ENCODE measurements around the gene SORCS2. TPM values are rescaled to one million over a fixed set of nuclear protein-coding genes. Genes with fewer than 3 reads are reported as not detected.
A peak's percentile ranks its signal among the peaks of the same experiment; 100 is the strongest.

The SORCS2 gene
- total RNA-seq, 1 donor from 2014 or later, result 3.0 TPM

- no peak for DNase-seq (ENCODE audit: extremely low spot score, unreplicated experiment)
- TF ChIP-seq CTCF (IDR thresholded peaks at IDR 0.05), result no peak
- H3K27ac Mint-ChIP-seq (ENCODE audit: unreplicated experiment), result peak overlapping the region; percentile 53
Measured at GRCh38 chr4:7760228-7760627, 567.9 kb downstream of the SORCS2 start.

GRCh38 chr4:7760706-7761105, 568.4 kb downstream of the SORCS2 start:
- H3K4me1 Mint-ChIP-seq (ENCODE audit: unreplicated experiment), result peaks cover 5% of the 10 kb centered on the region
- TF ChIP-seq CTCF (IDR thresholded peaks at IDR 0.05), result no peak
- no peak overlapping the region for H3K27ac Mint-ChIP-seq (ENCODE audit: unreplicated experiment)
- H3K9me3 Mint-ChIP-seq (ENCODE audit: unreplicated experiment), result no peaks in the 10 kb centered on the region
- no peak overlapping the region for H3K4me3 Mint-ChIP-seq (ENCODE audit: unreplicated experiment)
- H3K27me3 Mint-ChIP-seq (ENCODE audit: unreplicated experiment), result no peaks in the 10 kb centered on the region
- peaks cover 17% of the 10 kb centered on the region for H3K36me3 Mint-ChIP-seq (ENCODE audit: unreplicated experiment)
- DNase-seq (ENCODE audit: extremely low spot score, unreplicated experiment), result no peak

More at GRCh38 chr4:7760228-7760627, 567.9 kb downstream of the SORCS2 start:
- Mint-ChIP-seq H3K4me1 (ENCODE audit: unreplicated experiment) (peaks cover 5% of the 10 kb centered on the region), H3K27me3 (ENCODE audit: unreplicated experiment) (no peaks in the 10 kb centered on the region), H3K4me3 (ENCODE audit: unreplicated experiment) (no peak overlapping the region), H3K36me3 (ENCODE audit: unreplicated experiment) (peaks cover 17% of the 10 kb centered on the region), H3K9me3 (ENCODE audit: unreplicated experiment) (no peaks in the 10 kb centered on the region)

- TF ChIP-seq CTCF (IDR thresholded peaks at IDR 0.05), result no peak
- Mint-ChIP-seq H3K36me3 (ENCODE audit: unreplicated experiment) (peaks cover 17% of the 10 kb centered on the region), H3K27me3 (ENCODE audit: unreplicated experiment) (no peaks in the 10 kb centered on the region), H3K9me3 (ENCODE audit: unreplicated experiment) (no peaks in the 10 kb centered on the region), H3K27ac (ENCODE audit: unreplicated experiment) (no peak overlapping the region), H3K4me1 (ENCODE audit: unreplicated experiment) (peaks cover 5% of the 10 kb centered on the region), H3K4me3 (ENCODE audit: unreplicated experiment) (no peak overlapping the region)
- no peak for DNase-seq (ENCODE audit: extremely low spot score, unreplicated experiment)
Measured at GRCh38 chr4:7761312-7761711, 569.0 kb downstream of the SORCS2 start.

- Mint-ChIP-seq H3K4me3 (ENCODE audit: unreplicated experiment) (no peak overlapping the region), H3K27me3 (ENCODE audit: unreplicated experiment) (no peaks in the 10 kb centered on the region), H3K4me1 (ENCODE audit: unreplicated experiment) (peaks cover 5% of the 10 kb centered on the region), H3K36me3 (ENCODE audit: unreplicated experiment) (peaks cover 19% of the 10 kb centered on the region), H3K27ac (ENCODE audit: unreplicated experiment) (peak overlapping the region; percentile 56), H3K9me3 (ENCODE audit: unreplicated experiment) (no peaks in the 10 kb centered on the region)
- DNase-seq (ENCODE audit: extremely low spot score, unreplicated experiment), result no peak
- TF ChIP-seq CTCF (IDR thresholded peaks at IDR 0.05), result peak; percentile 80
Measured at GRCh38 chr4:7761720-7762119, 569.4 kb downstream of the SORCS2 start.

- H3K9me3 Mint-ChIP-seq (ENCODE audit: unreplicated experiment), result no peaks in the 10 kb centered on the region
- H3K4me1 Mint-ChIP-seq (ENCODE audit: unreplicated experiment), result peaks cover 6% of the 10 kb centered on the region
- peaks cover 20% of the 10 kb centered on the region for H3K36me3 Mint-ChIP-seq (ENCODE audit: unreplicated experiment)
- H3K27me3 Mint-ChIP-seq (ENCODE audit: unreplicated experiment), result no peaks in the 10 kb centered on the region
- H3K27ac Mint-ChIP-seq (ENCODE audit: unreplicated experiment), result peak overlapping the region; percentile 56
- no peak for DNase-seq (ENCODE audit: extremely low spot score, unreplicated experiment)
- TF ChIP-seq CTCF (IDR thresholded peaks at IDR 0.05), result no peak
- H3K4me3 Mint-ChIP-seq (ENCODE audit: unreplicated experiment), result no peak overlapping the region
Measured at GRCh38 chr4:7762376-7763030, 570.2 kb downstream of the SORCS2 start.
